MCF 10A (cell line): ENCODE measurements around the gene REN. TPM values are rescaled to one million over a fixed set of nuclear protein-coding genes. Genes with fewer than 3 reads are reported as not detected.
A peak's percentile ranks its signal among the peaks of the same experiment; 100 is the strongest.

Experiments
- BruUV-seq: library from RNA; stranded (reverse); fragments of 400-500 nt; replicated peaks from 2 replicates; lab custom pipeline; 2021; lab: Mats Ljungman, UMichigan
- CTCF ChIA-PET: fragments of 300-600 bp; sonication (Branson Sonifier 250); formaldehyde crosslinking; extraction: SDS; loops from one replicate; lab custom pipeline; 2021; ENCODE audit warnings: antibody characterized with exemption, inconsistent platforms; lab: Yijun Ruan, JAX
- POLR2A ChIA-PET: fragments of 300-600, 350-650 bp; sonication (Branson Sonifier 250); formaldehyde crosslinking; extraction: SDS; loops from one replicate; lab custom pipeline; 2020; ENCODE audit warnings: antibody characterized with exemption, inconsistent platforms; lab: Yijun Ruan, JAX
- DNase-seq: peaks from one replicate; pipeline ENCODE4 v3.0.0-alpha.2; 2018; ENCODE audit not compliant: unreplicated experiment
- H3K27ac Mint-ChIP-seq: one replicate; pipeline ENCODE4 v1.8.0; 2022; ENCODE audit warnings: mild to moderate bottlenecking, low read depth, mixed read lengths; ENCODE audit not compliant: unreplicated experiment
- H3K27me3 Mint-ChIP-seq: one replicate; pipeline ENCODE4 v1.8.0; 2022; ENCODE audit warnings: mixed read lengths; ENCODE audit not compliant: insufficient read depth, unreplicated experiment
- H3K36me3 Mint-ChIP-seq: one replicate; pipeline ENCODE4 v1.8.0; 2022; ENCODE audit warnings: mild to moderate bottlenecking, moderate library complexity, mixed read lengths; ENCODE audit not compliant: insufficient read depth, unreplicated experiment
- H3K4me1 Mint-ChIP-seq: one replicate; pipeline ENCODE4 v1.8.0; 2022; ENCODE audit warnings: mixed read lengths; ENCODE audit not compliant: insufficient read depth, unreplicated experiment
- H3K4me3 Mint-ChIP-seq: one replicate; pipeline ENCODE4 v1.8.0; 2022; ENCODE audit warnings: mild to moderate bottlenecking, moderate library complexity, mixed read lengths; ENCODE audit not compliant: unreplicated experiment
- H3K9me3 Mint-ChIP-seq: one replicate; pipeline ENCODE4 v1.8.0; 2022; ENCODE audit warnings: mixed read lengths; ENCODE audit not compliant: unreplicated experiment
- intact Hi-C: fragments of 100-400 bp; cut with micrococcal nuclease; formaldehyde crosslinking; loops from 2 replicates; pipeline ENCODE4 v1.14.1; 2022
- total RNA-seq: library from RNA; stranded (reverse); gene quantifications from 2 replicates; pipeline ENCODE4 v1.2.3, GENCODE V29; 2022
- TF ChIP-seq, protein P1 (sequence below): fragments of 200-600 bp; IDR thresholded peaks from one replicate; pipeline ENCODE4 v1.8.0; 2022; ENCODE audit warnings: antibody characterized with exemption, mild to moderate bottlenecking; ENCODE audit not compliant: unreplicated experiment

REN gene
- total RNA-seq, 1 experiment from 2014 or later: not detected

DNA sequence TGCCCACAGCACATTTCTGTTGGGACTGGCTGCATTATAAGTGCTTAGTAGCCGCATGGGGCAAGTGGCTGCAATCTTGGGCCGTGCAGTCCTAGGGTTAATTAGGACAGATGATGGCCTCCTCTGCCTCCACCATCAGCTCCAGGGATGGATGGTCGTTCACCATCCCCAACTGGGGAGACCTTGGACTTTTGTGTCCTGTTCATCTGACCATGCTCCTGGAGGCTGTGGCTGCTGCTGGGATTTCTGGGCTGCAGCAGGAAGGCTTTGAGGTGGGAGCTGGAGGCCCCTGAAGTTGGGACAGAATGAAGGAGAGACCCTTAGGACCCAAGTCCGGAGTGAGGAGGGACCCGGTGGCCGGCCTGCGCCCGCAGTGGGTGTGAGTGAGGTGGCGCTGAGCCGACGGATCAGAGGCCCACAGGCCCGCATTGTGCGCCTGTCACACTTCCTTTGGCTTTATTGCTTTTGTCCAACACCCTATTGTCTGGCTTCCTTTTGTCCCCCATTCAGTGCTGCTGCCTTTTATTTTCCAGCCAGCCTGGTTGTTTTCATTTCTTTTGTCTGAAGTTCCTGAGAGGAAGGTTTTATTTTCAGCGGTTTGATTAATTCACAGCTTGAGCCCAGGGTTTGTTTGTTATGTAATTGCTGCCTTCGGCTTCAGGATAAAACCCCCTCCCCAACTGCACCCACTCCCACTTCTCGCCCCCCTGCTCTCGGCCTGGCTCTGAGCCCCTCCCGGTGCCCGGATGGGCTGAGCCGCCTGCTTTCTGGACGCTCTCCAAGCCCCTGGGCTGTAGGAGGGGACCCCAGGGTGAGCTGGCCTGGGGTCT is 57.6 kb downstream of the REN start:
- intact Hi-C loops: no loop called here
- ChIA-PET CTCF (interaction anchor here (0.6 to 1.9 kb wide), 7 partner anchors 8 to 620 kb away, joined by 3 to 8 read pairs (median 4); no protein-coding TSS in a partner anchor), POLR2A (interaction anchor here (0.6 kb wide), 1 partner anchor 828 kb away, joined by 4 read pairs; no protein-coding TSS in a partner anchor)
- no peak overlapping the region for H3K4me3 Mint-ChIP-seq
- no peaks in the 10 kb centered on the region for H3K9me3 Mint-ChIP-seq
- no peak for DNase-seq
- no peaks in the 10 kb centered on the region for H3K36me3 Mint-ChIP-seq
- no TSS peak for BruUV-seq
- H3K27me3 Mint-ChIP-seq: no peaks in the 10 kb centered on the region
- H3K27ac Mint-ChIP-seq: no peak overlapping the region
- TF ChIP-seq, protein P1, sequence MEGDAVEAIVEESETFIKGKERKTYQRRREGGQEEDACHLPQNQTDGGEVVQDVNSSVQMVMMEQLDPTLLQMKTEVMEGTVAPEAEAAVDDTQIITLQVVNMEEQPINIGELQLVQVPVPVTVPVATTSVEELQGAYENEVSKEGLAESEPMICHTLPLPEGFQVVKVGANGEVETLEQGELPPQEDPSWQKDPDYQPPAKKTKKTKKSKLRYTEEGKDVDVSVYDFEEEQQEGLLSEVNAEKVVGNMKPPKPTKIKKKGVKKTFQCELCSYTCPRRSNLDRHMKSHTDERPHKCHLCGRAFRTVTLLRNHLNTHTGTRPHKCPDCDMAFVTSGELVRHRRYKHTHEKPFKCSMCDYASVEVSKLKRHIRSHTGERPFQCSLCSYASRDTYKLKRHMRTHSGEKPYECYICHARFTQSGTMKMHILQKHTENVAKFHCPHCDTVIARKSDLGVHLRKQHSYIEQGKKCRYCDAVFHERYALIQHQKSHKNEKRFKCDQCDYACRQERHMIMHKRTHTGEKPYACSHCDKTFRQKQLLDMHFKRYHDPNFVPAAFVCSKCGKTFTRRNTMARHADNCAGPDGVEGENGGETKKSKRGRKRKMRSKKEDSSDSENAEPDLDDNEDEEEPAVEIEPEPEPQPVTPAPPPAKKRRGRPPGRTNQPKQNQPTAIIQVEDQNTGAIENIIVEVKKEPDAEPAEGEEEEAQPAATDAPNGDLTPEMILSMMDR: no peak
- H3K4me1 Mint-ChIP-seq: peaks cover 22% of the 10 kb centered on the region

DNA sequence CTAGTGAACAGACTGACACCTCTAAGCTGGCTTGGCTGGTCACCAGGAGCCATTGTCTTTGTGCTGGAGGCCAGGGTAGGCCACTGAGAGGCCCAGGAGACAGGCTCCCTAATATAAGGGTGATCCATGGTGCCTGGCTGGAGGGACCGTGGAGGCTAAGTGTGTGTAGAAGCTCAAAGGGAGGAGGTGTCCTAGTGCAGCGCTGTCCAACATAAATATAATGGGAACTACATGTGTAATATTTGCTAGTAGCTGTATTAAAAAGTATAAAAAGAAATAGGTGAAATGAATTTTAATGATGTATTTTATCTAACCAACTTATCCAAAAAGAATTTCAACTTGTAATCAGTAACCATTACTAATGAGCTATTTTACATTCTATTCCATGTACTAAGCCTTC is 58.2 kb downstream of the REN start:
- no peak overlapping the region for H3K4me3 Mint-ChIP-seq
- no peaks in the 10 kb centered on the region for H3K36me3 Mint-ChIP-seq
- no TSS peak for BruUV-seq
- no peaks in the 10 kb centered on the region for H3K27me3 Mint-ChIP-seq
- TF ChIP-seq, protein P1: no peak
- H3K27ac Mint-ChIP-seq: no peak overlapping the region
- ChIA-PET CTCF (interaction anchor here (0.6 to 1.9 kb wide), 9 partner anchors 9 to 778 kb away, joined by 3 to 8 read pairs (median 4); no protein-coding TSS in a partner anchor), POLR2A (interaction anchor here (0.6 kb wide), 1 partner anchor 827 kb away, joined by 4 read pairs; no protein-coding TSS in a partner anchor)
- peaks cover 22% of the 10 kb centered on the region for H3K4me1 Mint-ChIP-seq
- intact Hi-C loops: no loop called here
- no peak for DNase-seq
- H3K9me3 Mint-ChIP-seq: no peaks in the 10 kb centered on the region

DNA sequence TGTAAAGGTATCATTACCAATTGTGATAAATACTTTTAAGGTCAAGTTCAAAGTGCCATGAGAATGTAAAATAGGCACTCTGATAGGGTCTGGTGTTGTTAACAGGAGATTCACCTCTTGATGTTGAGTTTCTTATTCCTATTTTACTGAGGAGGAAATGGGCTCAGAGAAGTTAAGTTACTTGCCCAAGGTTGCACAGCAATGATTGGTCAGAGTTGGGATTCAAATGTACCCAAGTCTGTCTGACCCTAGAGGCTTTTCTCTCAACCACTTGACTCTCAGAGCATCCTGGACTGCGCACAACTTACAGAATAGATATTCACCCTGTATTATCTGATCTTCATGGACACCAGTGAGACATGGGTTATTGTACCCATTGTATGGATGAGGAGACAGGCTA is 59.3 kb downstream of the REN start:
- POLR2A ChIA-PET: no interaction called here
- TF ChIP-seq, protein P1: no peak
- Mint-ChIP-seq H3K9me3 (no peaks in the 10 kb centered on the region), H3K36me3 (peaks cover 5% of the 10 kb centered on the region), H3K27ac (no peak overlapping the region), H3K4me3 (no peak overlapping the region), H3K27me3 (no peaks in the 10 kb centered on the region), H3K4me1 (peaks cover 27% of the 10 kb centered on the region)
- CTCF ChIA-PET: interaction anchor here (0.6 to 1.1 kb wide), 2 partner anchors 21 to 53 kb away, joined by 3 read pairs; no protein-coding TSS in a partner anchor
- no TSS peak for BruUV-seq
- no peak for DNase-seq
- intact Hi-C loops: no loop called here

DNA sequence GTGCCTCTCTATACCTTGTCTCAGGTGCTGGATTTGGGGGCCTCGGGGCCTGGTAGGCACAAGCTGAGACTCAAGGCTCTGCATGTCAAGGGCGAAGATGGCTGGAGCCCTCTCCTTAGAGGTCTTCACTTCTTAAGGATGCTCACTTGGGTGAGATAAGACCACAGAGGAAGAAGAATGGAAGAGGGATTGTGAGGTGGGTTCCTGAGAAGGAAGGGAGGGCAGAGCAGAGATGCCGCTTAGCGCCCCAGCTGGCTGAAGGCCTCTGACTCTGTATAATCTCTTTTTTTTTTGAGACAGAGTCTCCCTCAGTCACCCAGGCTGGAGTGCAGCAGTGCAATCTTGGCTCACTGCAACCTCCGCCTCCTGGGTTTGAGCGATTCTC is 61.0 kb downstream of the REN start:
- peaks cover 27% of the 10 kb centered on the region for H3K4me1 Mint-ChIP-seq
- H3K36me3 Mint-ChIP-seq: peaks cover 5% of the 10 kb centered on the region
- H3K27ac Mint-ChIP-seq: peak overlapping the region; percentile 52
- TF ChIP-seq, protein P1: no peak
- BruUV-seq: no TSS peak
- ChIA-PET CTCF (interaction anchor here (0.6 kb wide), 1 partner anchor 240 kb away, joined by 3 read pairs; no protein-coding TSS in a partner anchor), POLR2A (no interaction called here)
- intact Hi-C loops: no loop called here
- H3K9me3 Mint-ChIP-seq: no peaks in the 10 kb centered on the region
- no peaks in the 10 kb centered on the region for H3K27me3 Mint-ChIP-seq
- no peak for DNase-seq
- H3K4me3 Mint-ChIP-seq: no peak overlapping the region
